Ectodermal cell (in vitro differentiated cells): ENCODE results near the gene GNL1.

Experiments used
- H3K27ac ChIP-seq: 2 replicates; pipeline ENCODE4 v1.7.0; 2013; ENCODE audit warnings: mild to moderate bottlenecking, low read depth, low read length; ENCODE audit not compliant: insufficient read depth, poor library complexity, severe bottlenecking
- H3K27me3 ChIP-seq: 2 replicates; pipeline ENCODE4 v1.7.0; 2013; ENCODE audit warnings: mild to moderate bottlenecking, low read length; ENCODE audit not compliant: insufficient read depth, control insufficient read depth, poor library complexity, severe bottlenecking
- H3K36me3 ChIP-seq: one replicate; pipeline ENCODE4 v1.7.0; 2013; ENCODE audit warnings: low read length; ENCODE audit not compliant: control insufficient read depth, insufficient read depth
- H3K4me1 ChIP-seq: one replicate; pipeline ENCODE4 v1.7.0; 2013; ENCODE audit warnings: low read length; ENCODE audit not compliant: control insufficient read depth, insufficient read depth
- H3K4me3 ChIP-seq: 2 replicates; pipeline ENCODE4 v1.7.0; 2013; ENCODE audit warnings: low read depth, low read length, control low read depth; ENCODE audit not compliant: insufficient read depth
- H3K9me3 ChIP-seq: 2 replicates; pipeline ENCODE4 v1.7.0; 2013; ENCODE audit warnings: mild to moderate bottlenecking, low read length, moderate library complexity; ENCODE audit not compliant: control insufficient read depth
- WGBS, 2 experiments: methylation state at CpG; one replicate each; pipeline ENCODE4 v1.1.7; 2013; ENCODE audit warnings: missing lambda C conversion rate in 2 of 2; 5-methylcytosine and 5-hydroxymethylcytosine counted together

The GNL1 gene

DNA sequence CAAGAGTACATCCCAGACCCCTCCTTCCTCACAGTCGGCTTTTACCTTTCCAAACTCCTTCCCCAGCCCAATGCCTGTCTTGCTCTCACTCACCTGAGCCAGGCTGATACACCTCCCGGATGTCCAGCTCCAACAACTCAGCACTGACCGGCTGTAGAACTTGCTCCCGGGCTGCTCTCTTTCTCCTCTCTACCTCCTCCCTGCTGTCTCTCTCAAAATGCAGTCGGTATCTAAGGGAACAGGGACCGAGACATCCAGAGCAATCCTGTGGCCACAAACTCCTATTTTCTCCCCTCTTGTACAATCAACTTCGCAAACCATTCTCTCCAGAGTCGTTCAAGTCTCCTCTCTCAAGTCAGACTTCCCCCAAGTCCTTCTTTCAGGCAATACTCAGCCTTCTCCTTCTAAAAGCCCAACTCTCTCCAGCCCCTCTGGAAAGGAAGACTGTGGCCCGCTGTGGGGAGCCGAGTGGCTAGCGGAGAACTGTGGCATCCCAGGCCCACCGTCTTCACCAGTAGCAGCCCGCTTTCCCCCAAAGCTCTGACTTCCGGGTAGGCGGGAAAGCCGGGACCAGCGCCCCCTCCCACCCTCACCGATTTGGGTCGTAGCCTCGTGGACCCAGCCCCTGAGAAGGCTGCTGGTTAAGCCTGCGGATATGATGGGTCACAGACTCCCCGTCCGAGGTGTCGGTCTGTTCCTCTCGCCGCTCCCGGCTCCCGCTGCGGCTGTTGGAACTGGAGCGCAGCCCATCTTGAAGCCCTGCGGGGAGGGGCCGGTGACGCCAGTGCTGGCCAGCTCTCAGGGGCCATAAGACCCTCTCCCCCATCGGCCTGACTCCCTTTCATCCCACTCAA, 1.1 kb downstream of the GNL1 start:
- Histone ChIP-seq H3K9me3 (no peaks in the 10 kb centered on the region), H3K27ac (peak overlapping the region; percentile 98), H3K36me3 (peaks cover 21% of the 10 kb centered on the region), H3K4me1 (peaks cover 9% of the 10 kb centered on the region), H3K4me3 (peak overlapping the region; percentile 76), H3K27me3 (no peaks in the 10 kb centered on the region)
- 12% methylated on average over 34 of the region's 34 CpGs for WGBS, 2 experiments

DNA sequence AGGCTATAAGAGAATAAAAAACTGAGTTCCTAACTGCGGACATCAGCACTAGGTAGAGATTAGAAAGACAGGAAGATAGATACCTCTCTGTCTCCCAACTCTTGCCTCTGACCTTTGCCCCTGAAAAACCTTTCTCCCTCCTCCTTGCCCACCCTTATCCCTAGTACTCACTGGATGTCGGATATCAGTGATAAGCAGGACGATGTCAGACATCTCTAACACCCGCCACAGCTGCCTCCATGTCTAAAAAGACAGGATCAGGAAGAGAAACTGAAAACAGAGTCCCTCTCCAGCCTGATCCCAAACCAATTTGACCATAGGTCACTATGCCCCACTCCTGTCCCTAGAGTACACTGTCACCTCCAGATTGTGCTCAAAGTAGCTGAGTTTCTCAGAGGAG, 1.9 kb downstream of the GNL1 start:
- Histone ChIP-seq H3K36me3 (peaks cover 21% of the 10 kb centered on the region), H3K9me3 (no peaks in the 10 kb centered on the region), H3K27ac (no peak overlapping the region), H3K4me3 (no peak overlapping the region), H3K4me1 (peaks cover 9% of the 10 kb centered on the region), H3K27me3 (no peaks in the 10 kb centered on the region)
- 93 to 97% methylated on average over 4 of the region's 4 CpGs for WGBS, 2 experiments

DNA sequence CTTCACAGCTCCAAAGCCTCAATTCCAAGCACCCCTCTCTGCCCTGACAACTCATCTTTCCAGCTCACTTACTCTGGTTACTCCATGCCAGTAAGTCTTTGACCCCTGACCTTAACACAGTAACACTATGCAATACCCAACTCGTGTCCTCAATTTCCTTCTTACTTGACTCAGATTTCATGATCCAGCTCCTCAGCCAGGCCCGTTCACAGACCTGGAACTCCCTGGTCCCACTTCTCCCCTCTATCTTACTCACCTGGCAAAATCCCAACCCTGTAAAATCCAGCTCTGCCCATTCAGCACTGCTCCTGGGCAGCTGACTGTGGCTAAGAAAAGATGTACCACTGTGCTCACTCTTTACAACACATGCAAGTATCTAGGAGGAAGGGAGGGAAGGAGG, 7.9 kb downstream of the GNL1 start:
- Histone ChIP-seq H3K4me1 (no peaks in the 10 kb centered on the region), H3K36me3 (peaks cover 22% of the 10 kb centered on the region), H3K27me3 (no peaks in the 10 kb centered on the region), H3K9me3 (no peaks in the 10 kb centered on the region), H3K27ac (no peak overlapping the region), H3K4me3 (no peak overlapping the region)
- 86 to 88% methylated on average over 2 of the region's 2 CpGs for WGBS, 2 experiments

DNA sequence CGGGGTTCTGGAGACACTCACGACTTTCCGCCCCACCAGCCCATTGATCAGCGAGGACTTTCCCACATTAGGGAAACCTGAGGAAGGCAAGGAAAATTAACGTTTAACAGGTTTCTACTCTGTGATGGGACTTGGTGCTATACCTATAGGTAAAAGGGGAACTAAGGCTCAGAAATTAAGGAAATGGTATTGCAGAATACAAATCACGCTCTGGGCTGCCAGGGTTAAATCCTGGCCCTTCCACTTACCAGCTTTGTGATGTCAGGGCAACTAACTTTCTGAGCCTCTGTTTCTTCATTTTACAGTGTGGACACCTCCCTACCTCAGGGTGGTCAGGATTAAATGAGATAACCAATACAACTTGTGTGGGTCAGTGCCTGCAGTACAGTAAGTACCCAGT, 8.8 kb downstream of the GNL1 start:
- Histone ChIP-seq H3K9me3 (no peaks in the 10 kb centered on the region), H3K4me1 (no peaks in the 10 kb centered on the region), H3K4me3 (no peak overlapping the region), H3K27me3 (peaks cover 1% of the 10 kb centered on the region), H3K27ac (no peak overlapping the region), H3K36me3 (peaks cover 15% of the 10 kb centered on the region)
- 94 to 95% methylated on average over 6 of the region's 6 CpGs for WGBS, 2 experiments

DNA sequence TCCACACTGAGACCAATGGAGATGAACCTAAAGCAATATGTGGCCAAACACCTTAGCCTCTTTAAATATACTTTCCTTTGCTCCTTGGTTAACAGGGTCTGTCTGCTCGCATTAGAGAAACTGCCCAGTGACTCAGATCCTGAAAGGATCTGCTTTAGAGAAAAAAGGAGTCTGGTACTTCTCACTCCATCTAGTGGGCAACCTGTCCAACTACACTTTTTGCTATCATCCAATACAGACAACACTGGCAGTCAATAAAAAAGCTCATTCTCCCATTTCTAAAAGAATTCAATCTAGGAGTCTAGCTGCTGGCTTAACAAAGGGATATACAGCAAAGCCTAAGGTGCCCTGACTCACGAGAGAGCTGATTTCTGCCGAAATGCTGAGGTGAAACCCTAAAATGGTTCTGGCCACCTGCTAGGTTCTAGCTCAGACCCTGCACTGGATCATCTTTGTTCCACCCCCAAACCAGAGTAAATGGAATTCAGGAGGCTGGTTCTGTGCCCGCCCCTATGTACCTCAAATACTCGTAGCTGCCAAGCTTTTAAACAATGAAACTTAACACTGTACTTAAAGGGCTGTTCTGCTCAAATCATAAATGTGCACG, 11.5 kb downstream of the GNL1 start:
- 49 to 54% methylated on average over 6 of the region's 6 CpGs for WGBS, 2 experiments
- peaks cover 8% of the 10 kb centered on the region for H3K27me3 ChIP-seq
- H3K27ac ChIP-seq = no peak overlapping the region
- no peaks in the 10 kb centered on the region for H3K9me3 ChIP-seq
- H3K36me3 ChIP-seq = peaks cover 10% of the 10 kb centered on the region
- no peak overlapping the region for H3K4me3 ChIP-seq
- H3K4me1 ChIP-seq = no peaks in the 10 kb centered on the region

DNA sequence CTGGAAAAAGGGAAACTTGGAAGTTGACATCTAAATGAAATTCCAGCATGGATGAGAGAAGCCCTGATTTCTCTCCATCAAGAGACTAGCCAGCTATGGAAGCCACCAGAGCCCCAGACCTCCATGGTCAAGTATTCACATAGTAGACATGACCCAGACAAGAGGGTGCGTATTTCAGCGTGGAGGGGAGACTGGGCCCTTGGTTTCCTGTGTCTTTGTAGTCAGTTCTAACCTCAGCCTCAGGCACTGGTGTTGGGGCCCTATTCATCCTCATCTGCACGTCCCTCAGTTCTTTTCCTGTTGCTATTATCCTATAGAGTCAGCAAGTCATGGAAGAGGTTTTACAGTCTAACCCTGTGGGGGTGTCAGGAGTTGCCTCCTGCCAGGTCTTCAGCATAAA, 12.5 kb downstream of the GNL1 start:
- H3K27ac ChIP-seq = no peak overlapping the region
- no peak overlapping the region for H3K4me3 ChIP-seq
- peaks cover 8% of the 10 kb centered on the region for H3K27me3 ChIP-seq
- H3K4me1 ChIP-seq = no peaks in the 10 kb centered on the region
- WGBS, 2 experiments = 95 to 96% methylated on average over 3 of the region's 3 CpGs
- H3K36me3 ChIP-seq = peaks cover 10% of the 10 kb centered on the region
- no peaks in the 10 kb centered on the region for H3K9me3 ChIP-seq

DNA sequence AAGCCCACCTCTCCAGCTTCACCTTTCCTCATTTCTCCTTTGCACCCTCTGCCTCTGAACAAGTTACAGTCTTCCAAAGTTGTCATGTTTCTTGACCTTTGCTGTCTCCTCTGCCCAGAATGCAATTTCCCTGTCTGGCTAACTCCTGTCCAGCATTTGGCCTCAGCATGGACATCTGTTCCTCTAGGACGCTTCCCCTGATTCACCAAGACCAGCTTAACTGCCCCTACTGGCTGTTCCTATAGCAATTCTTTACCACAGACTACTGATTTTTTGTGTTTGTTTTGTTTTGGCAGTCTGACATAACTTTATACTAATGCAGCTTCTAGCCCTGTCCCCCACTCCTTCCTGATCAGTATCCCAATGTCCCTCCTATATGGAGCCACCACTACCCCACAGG, 13.4 kb downstream of the GNL1 start:
- 86 to 91% methylated on average over 1 of the region's 1 CpG for WGBS, 2 experiments

DNA sequence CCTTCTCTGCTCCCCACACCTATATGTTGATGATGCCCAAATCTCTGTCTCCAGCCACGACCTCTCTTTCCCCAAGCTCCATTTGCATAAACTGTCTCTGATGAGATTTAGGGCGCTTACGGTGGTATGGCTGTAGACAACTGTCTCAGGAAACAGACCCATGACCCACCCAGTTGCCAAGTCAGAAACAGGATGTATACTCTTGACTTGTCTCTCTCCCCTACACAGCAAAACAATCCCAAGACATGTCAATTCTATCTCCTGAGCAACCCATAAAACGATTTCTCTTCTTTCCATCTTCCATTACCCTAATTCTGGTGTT, 13.9 kb downstream of the GNL1 start:
- 67 to 69% methylated on average over 4 of the region's 4 CpGs for WGBS, 2 experiments
- Histone ChIP-seq H3K4me3 (no peak overlapping the region), H3K9me3 (no peaks in the 10 kb centered on the region), H3K36me3 (peaks cover 7% of the 10 kb centered on the region), H3K4me1 (no peaks in the 10 kb centered on the region), H3K27me3 (peaks cover 8% of the 10 kb centered on the region), H3K27ac (no peak overlapping the region)

More for the DNA sequence above, 13.4 kb downstream of the GNL1 start:
- peaks cover 8% of the 10 kb centered on the region for H3K27me3 ChIP-seq
- peaks cover 7% of the 10 kb centered on the region for H3K36me3 ChIP-seq
- H3K4me3 ChIP-seq = no peak overlapping the region
- H3K27ac ChIP-seq = no peak overlapping the region
- H3K4me1 ChIP-seq = no peaks in the 10 kb centered on the region
- no peaks in the 10 kb centered on the region for H3K9me3 ChIP-seq

DNA sequence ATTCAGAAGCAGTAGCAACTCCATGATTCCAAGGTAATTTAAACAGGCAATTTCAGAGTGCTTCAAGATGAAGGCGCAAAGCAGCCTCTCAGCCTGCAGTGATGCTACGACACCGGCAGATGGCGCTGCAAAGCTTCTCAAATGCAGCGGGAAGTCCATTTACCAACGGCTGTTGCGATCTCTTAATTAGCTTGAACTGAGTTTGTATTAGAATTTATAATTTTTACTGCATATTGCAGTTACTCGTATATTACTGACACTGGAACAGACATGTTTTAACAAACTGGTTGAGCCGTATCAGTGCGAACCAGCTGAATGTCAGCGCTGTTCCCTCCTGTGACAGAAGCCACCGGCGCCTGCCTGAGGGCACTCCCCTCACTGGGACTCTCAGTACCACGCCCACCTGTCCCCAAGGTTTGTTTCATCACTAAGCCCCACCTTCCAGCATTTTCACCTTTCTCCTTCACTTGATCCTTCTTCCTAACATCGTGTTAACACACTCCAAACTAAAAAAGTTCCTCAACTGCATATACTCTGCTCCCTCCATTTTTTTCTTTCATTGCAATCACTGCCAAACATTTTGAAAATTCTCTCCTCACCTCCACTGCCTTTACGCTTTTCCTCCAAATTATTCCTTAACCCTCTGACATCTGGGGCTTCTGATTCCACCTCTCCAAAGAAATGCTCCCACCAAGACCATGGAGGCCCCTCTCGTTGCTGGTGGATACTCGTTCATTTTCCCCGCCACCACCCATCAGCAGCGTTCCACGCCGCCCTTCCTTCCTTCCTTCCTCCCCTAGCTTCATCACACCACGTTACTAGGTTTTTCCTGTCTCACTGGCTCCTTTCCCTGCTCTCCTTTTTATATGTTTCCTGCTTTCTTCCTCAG, 14.5 kb downstream of the GNL1 start:
- no peaks in the 10 kb centered on the region for H3K9me3 ChIP-seq
- 26 to 27% methylated on average over 23 of the region's 23 CpGs for WGBS, 2 experiments
- peak overlapping the region; percentile 30 for H3K4me3 ChIP-seq
- H3K27ac ChIP-seq = no peak overlapping the region
- H3K27me3 ChIP-seq = peaks cover 8% of the 10 kb centered on the region
- no peaks in the 10 kb centered on the region for H3K4me1 ChIP-seq
- H3K36me3 ChIP-seq = peaks cover 4% of the 10 kb centered on the region

DNA sequence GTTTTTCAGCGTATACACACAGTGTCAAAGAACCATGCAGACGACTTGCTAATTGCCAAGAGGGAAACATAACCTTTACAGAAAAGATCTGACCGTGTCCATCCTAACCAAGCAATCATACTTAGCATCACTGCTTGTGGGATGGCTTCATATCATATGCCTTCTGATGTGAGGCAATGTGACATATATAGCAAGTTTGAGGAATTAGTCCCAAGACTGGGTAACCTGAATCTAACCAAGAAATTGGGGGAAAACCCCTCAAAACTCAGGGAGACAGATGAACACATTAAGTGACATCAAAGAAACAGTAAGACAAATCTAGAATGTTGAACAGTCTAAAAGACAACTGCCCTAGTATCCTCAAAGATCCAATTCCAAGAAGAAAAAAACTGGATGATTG, 18.4 kb downstream of the GNL1 start:
- Histone ChIP-seq H3K4me3 (no peak overlapping the region), H3K4me1 (no peaks in the 10 kb centered on the region), H3K9me3 (no peaks in the 10 kb centered on the region), H3K27me3 (peaks cover 8% of the 10 kb centered on the region), H3K36me3 (no peaks in the 10 kb centered on the region), H3K27ac (no peak overlapping the region)
- WGBS, 2 experiments = 93% methylated on average over 3 of the region's 3 CpGs
